ENCODE results near the gene ZNF598.

The ZNF598 gene

DNA sequence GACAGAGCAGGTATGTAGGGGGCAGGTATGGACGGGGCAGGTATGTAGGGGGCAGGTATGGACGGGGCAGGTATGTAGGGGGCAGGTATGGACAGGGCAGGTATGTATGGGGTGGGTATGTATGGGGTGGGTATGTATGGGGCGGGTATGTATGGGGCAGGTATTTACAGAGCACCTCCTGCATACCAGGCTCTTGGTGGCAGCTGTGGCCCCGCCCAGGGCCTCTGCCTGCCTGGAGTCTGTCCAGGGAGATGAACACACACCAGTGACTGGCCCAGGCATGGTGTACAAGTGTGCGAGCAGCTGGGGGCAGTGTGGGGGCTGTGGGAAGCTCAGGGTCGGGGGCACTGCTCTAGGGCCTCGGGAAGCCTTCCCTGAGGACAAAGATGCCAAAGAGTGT is 59.6 kb downstream of the ZNF598 start:
- DNase-seq, result no peak

DNA sequence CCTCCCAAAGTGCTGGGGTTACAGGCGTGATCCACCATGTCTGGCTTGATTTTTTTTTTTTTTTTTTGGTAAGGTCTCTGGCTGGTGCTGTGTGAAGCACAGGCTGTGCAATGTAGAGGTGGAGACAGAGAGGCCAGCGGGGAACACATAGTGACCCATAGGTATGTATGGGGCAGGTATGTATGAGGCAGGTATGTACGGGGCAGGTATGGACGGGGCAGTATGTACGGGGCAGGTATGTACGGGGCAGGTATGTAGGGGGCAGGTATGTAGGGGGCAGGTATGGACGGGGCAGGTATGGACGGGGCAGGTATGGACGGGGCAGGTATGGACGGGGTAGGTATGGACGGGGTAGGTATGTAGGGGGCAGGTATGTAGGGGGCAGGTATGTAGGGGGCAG is 60.1 kb downstream of the ZNF598 start:
- DNase-seq, result no peak
